Glutamatergic neuron (in vitro differentiated cells): ENCODE results near the gene IGLON5. TPM values are rescaled to one million over a fixed set of nuclear protein-coding genes. Genes with fewer than 3 reads are reported as not detected.
A peak's percentile ranks its signal among the peaks of the same experiment; 100 is the strongest.

Experiments used
- DNase-seq: peaks from one replicate; pipeline ENCODE4 v3.0.0; 2022
- H3K27ac Mint-ChIP-seq: one replicate; pipeline ENCODE4 v1.8.0; 2020; ENCODE audit warnings: mild to moderate bottlenecking, mixed read lengths, inconsistent platforms; ENCODE audit not compliant: unreplicated experiment
- H3K27me3 Mint-ChIP-seq: one replicate; pipeline ENCODE4 v1.8.0; 2020; ENCODE audit warnings: mild to moderate bottlenecking, moderate library complexity, mixed read lengths, inconsistent platforms; ENCODE audit not compliant: unreplicated experiment
- H3K36me3 Mint-ChIP-seq: one replicate; pipeline ENCODE4 v1.8.0; 2020; ENCODE audit warnings: mild to moderate bottlenecking, mixed read lengths, inconsistent platforms; ENCODE audit not compliant: unreplicated experiment
- H3K4me1 Mint-ChIP-seq: one replicate; pipeline ENCODE4 v1.8.0; 2020; ENCODE audit warnings: mild to moderate bottlenecking, low read depth, mixed read lengths, inconsistent platforms; ENCODE audit not compliant: unreplicated experiment
- H3K4me3 Mint-ChIP-seq: one replicate; pipeline ENCODE4 v1.8.0; 2020; ENCODE audit warnings: mild to moderate bottlenecking, mixed read lengths, inconsistent platforms; ENCODE audit not compliant: unreplicated experiment
- H3K9me3 Mint-ChIP-seq: one replicate; pipeline ENCODE4 v1.8.0; 2020; ENCODE audit warnings: mild to moderate bottlenecking, moderate library complexity, mixed read lengths, inconsistent platforms; ENCODE audit not compliant: unreplicated experiment
- total RNA-seq: library from RNA; stranded (reverse); fragmentation: NEBNext Ultra II Directional; extraction: Animal tissue kit (Norgen Biotek cat#: 25700); gene quantifications from one replicate; pipeline ENCODE4 v1.2.1, GENCODE V29; 2021; ENCODE audit not compliant: unreplicated experiment
- TF ChIP-seq, protein P1 (sequence below): fragments of 200-600 bp; sonication (generic); IDR thresholded peaks from one replicate; pipeline ENCODE4 v1.5.0; 2021; ENCODE audit not compliant: partially characterized antibody, unreplicated experiment

The IGLON5 gene
- total RNA-seq, 1 donor from 2014 or later, result 59.9 TPM

DNA sequence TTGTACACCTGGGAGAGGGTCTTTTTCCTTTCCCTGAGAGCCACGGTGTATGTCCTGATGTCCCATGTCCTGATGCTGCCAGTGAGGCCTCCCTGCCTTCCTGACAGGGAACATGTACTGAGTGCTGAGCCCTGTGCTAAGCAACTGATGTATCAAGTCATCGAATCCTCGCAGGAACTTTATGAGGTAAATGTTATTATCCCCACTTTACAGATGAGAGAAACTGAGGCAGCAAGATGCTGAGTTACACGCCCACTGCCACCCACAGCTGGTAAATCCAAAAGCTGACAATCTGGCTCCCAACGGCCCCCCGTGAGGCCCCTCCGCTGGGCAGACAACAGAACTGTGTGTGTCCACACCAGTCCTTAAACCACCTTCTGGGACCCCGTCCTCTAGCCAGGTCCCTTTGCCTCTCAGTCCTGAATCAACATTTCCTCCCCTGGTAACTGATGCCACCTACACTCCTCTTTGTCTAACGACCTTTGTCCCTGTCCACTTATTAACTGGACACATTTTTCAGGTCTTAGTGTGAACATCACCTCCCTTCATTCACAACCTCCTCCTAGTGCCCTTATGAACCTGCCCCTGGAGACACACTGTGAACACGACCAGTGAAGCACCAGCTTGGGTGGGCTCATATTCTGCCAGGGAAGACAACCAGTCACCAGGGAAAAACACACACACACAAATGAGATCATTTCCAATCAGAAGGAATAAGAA, 35.9 kb downstream of the IGLON5 start:
- Mint-ChIP-seq H3K27ac (no peak overlapping the region), H3K4me1 (no peaks in the 10 kb centered on the region), H3K27me3 (peaks cover 4% of the 10 kb centered on the region), H3K36me3 (peaks cover 9% of the 10 kb centered on the region), H3K4me3 (no peak overlapping the region), H3K9me3 (peaks cover 5% of the 10 kb centered on the region)
- TF ChIP-seq, protein P1, sequence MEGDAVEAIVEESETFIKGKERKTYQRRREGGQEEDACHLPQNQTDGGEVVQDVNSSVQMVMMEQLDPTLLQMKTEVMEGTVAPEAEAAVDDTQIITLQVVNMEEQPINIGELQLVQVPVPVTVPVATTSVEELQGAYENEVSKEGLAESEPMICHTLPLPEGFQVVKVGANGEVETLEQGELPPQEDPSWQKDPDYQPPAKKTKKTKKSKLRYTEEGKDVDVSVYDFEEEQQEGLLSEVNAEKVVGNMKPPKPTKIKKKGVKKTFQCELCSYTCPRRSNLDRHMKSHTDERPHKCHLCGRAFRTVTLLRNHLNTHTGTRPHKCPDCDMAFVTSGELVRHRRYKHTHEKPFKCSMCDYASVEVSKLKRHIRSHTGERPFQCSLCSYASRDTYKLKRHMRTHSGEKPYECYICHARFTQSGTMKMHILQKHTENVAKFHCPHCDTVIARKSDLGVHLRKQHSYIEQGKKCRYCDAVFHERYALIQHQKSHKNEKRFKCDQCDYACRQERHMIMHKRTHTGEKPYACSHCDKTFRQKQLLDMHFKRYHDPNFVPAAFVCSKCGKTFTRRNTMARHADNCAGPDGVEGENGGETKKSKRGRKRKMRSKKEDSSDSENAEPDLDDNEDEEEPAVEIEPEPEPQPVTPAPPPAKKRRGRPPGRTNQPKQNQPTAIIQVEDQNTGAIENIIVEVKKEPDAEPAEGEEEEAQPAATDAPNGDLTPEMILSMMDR, result no peak
- no peak for DNase-seq

DNA sequence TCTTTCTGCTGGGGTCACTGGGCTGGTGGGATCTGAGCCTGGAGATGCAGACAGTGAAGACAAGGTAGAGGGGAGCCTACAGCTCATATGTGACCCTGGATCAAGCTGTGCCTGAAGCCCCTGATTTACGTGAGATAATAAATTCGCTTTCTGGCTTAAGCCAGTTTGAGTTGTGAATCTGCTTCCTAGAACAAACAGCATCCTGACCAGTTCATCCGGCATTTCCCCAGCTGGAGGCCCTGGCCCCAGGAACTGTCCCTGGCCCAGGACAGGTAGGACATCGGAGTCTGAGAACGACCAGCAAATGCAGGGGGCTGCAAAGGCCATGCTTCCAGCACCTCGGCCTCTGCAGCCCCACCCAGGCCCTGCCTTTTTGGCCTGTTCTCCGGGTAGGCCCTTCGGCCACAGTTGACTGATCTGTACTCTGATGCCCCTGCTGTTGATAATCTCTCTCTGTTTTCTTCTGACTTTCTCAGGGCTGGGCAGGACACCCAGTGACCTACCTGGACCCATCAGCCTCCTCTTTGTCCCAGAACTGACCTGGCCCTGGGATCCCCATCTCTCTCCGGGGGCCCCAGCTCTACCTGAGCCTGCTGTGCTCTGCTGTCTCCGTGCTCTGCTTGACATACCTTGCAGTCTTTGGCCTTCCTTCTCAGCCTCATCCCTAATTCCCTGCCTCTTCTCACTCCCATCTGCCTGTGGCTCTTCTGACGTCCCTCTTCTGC, 40.0 kb downstream of the IGLON5 start:
- Mint-ChIP-seq H3K4me3 (peak overlapping the region; percentile 48), H3K9me3 (peaks cover 15% of the 10 kb centered on the region), H3K27me3 (peaks cover 3% of the 10 kb centered on the region), H3K4me1 (peaks cover 5% of the 10 kb centered on the region), H3K27ac (no peak overlapping the region), H3K36me3 (peaks cover 11% of the 10 kb centered on the region)
- DNase-seq, result no peak
- TF ChIP-seq, protein P1, result no peak

DNA sequence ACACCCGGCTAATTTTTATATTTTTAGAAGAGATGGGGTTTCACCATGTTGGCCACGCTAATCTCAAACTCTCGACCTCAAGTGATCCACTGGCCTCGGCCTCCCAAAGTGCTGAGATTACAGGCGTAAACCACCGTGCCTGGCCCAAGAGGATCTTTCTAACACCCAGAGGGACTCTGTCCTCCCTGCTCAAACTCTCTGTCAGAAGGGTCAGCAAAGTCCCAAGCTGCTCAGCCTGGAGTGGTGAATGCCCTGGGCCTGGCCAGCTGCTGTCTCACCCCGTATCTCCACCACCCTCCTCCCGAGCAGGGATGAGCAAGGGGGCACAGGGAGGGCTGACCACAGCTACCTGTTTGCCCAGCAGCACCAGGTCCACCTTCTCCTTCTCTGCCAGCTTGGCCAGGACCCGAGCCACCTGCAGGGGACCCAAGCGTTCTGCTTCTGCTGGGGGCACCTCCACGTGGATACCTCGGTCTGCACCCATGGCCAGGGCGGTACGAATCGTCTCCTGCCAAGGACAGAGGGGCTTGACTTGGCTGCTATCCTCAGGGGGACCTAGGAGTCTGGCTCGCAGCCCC, 41.4 kb downstream of the IGLON5 start:
- Mint-ChIP-seq H3K9me3 (peaks cover 15% of the 10 kb centered on the region), H3K4me1 (peaks cover 5% of the 10 kb centered on the region), H3K27ac (no peak overlapping the region), H3K36me3 (peaks cover 11% of the 10 kb centered on the region), H3K27me3 (peaks cover 3% of the 10 kb centered on the region), H3K4me3 (no peak overlapping the region)
- DNase-seq, result no peak
- TF ChIP-seq, protein P1, result no peak

DNA sequence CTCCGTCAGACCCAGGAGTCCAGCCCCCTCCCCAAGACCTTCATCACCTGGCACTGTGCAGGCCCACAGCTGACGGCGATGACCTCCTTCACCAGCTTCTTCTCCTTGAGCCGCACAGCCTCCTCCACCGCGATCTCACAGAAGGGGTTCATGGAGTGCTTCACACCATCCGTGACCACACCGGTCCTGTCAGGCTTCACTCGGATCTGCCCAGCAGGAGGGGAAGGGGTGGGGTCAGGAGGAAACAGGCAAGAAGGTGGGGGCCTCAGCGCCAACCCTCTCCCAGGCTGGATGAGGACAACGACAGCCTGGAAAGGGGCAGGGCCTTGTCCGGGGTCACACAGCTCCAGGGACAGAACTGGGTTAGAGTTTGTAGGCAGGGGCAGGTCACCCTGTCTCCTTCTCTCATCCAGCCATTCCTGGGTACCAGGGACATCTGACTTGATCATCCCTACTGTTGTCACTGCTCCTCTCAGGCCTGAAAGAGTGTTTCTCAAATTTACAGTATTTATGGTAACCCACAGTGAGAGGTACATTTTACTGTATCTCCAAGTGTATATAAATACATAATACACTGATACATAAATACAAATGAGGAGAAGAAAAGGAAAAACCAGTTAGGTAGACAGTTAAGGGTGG, 42.8 kb downstream of the IGLON5 start:
- TF ChIP-seq, protein P1, result no peak
- Mint-ChIP-seq H3K4me3 (peak overlapping the region; percentile 81), H3K27ac (peak overlapping the region; percentile 93), H3K27me3 (peaks cover 3% of the 10 kb centered on the region), H3K36me3 (peaks cover 11% of the 10 kb centered on the region), H3K9me3 (peaks cover 15% of the 10 kb centered on the region), H3K4me1 (peaks cover 5% of the 10 kb centered on the region)
- DNase-seq, result peak; percentile 66
